Endothelial cell of umbilical vein (primary cell): Measurements from ENCODE around the gene CALU. TPM values are rescaled to one million over a fixed set of nuclear protein-coding genes. Genes with fewer than 3 reads are reported as not detected.

Experiments used
- BruUV-seq: library from RNA; stranded (reverse); fragments of 400-500 nt; replicated peaks from 2 replicates; lab custom pipeline; 2021; lab: Mats Ljungman, UMichigan
- CTCF ChIA-PET: fragments of 300-600, 350-600 bp; sonication (Branson Sonifier 250); formaldehyde crosslinking; loops from one replicate; lab custom pipeline; 2021; ENCODE audit warnings: antibody characterized with exemption, inconsistent platforms; lab: Charles Lee
- POLR2A ChIA-PET: fragments of 300-600, 350-600 bp; sonication (Branson Sonifier 250); formaldehyde crosslinking; loops from one replicate; lab custom pipeline; 2021; ENCODE audit warnings: antibody characterized with exemption, inconsistent platforms; lab: Charles Lee
- DNase-seq: peaks from one replicate; pipeline ENCODE4 v3.0.0-alpha.2; 2011; ENCODE audit warnings: low read depth, low spot score
- FAIRE-seq: peaks from 2 replicates; lab custom pipeline; 2011; peaks lifted over from hg19 to GRCh38; lab: Jason Lieb, UNC
- H2AFZ ChIP-seq: 2 replicates; pipeline ENCODE4 v1.6.0; 2012; ENCODE audit warnings: low read depth, low read length, control low read depth, inconsistent platforms
- H3K27ac ChIP-seq: 2 replicates; pipeline ENCODE4 v1.5.1; 2011; ENCODE audit warnings: low read depth, mild to moderate bottlenecking, control low read depth, low read length, moderate library complexity; ENCODE audit not compliant: insufficient read depth
- H3K27me3 ChIP-seq, 2 experiments: 2 replicates each; pipeline versions ENCODE4 v1.6.0 to v1.6.1; 2011; ENCODE audit warnings: low read length in 2 of 2, mixed read lengths in 1 of 2; ENCODE audit not compliant: control insufficient read depth in 2 of 2, insufficient read depth in 2 of 2
- H3K36me3 ChIP-seq, 2 experiments: 2 replicates in 1 of 2; 3 replicates in 1 of 2; pipeline ENCODE4 v1.5.1; 2011; ENCODE audit warnings: low read length in 2 of 2, mild to moderate bottlenecking in 1 of 2, moderate library complexity in 1 of 2; ENCODE audit not compliant: control insufficient read depth in 2 of 2, insufficient read depth in 2 of 2; ENCODE audit errors: extremely low read depth in 1 of 2
- H3K4me1 ChIP-seq: 3 replicates; pipeline ENCODE4 v1.5.1; 2011; ENCODE audit warnings: mild to moderate bottlenecking, low read length; ENCODE audit not compliant: control insufficient read depth, insufficient read depth; ENCODE audit errors: extremely low read depth
- H3K4me2 ChIP-seq: 2 replicates; pipeline ENCODE4 v1.6.1; 2011; ENCODE audit warnings: low read length, control low read depth, mixed read lengths; ENCODE audit not compliant: insufficient read depth
- H3K4me3 ChIP-seq, 3 experiments: fragments of 200-600 bp in 1 of 3; sonication (generic), shearing (Covaris generic) in 1 of 3; replicated peaks in 1 of 3; 2 replicates each; pipeline ENCODE4 v1.5.1; 2011 to 2016; ENCODE audit warnings: control low read depth in 3 of 3, low read length in 3 of 3, mild to moderate bottlenecking in 2 of 3, inconsistent platforms in 1 of 3, low read depth in 1 of 3, moderate library complexity in 1 of 3; ENCODE audit not compliant: insufficient read depth in 1 of 3
- H3K79me2 ChIP-seq: 2 replicates; pipeline ENCODE4 v1.6.0; 2012; ENCODE audit warnings: low read length, inconsistent platforms; ENCODE audit not compliant: control insufficient read depth, insufficient read depth
- H3K9ac ChIP-seq: replicated peaks from 2 replicates; pipeline ENCODE3; 2011; ENCODE audit warnings: low read length, control low read depth; ENCODE audit not compliant: insufficient read depth; ENCODE audit errors: extremely low read depth
- H3K9me1 ChIP-seq: replicated peaks from 3 replicates; pipeline ENCODE4 v1.6.0; 2011; ENCODE audit warnings: mild to moderate bottlenecking, low read length; ENCODE audit not compliant: control insufficient read depth, insufficient read depth; ENCODE audit errors: extremely low read depth
- H3K9me3 ChIP-seq: replicated peaks from 2 replicates; pipeline ENCODE4 v1.5.1; 2012; ENCODE audit warnings: low read length, inconsistent platforms; ENCODE audit not compliant: control insufficient read depth, insufficient read depth
- H4K20me1 ChIP-seq: replicated peaks from 2 replicates; pipeline ENCODE3; 2011; ENCODE audit warnings: mild to moderate bottlenecking, low read length; ENCODE audit not compliant: control insufficient read depth, insufficient read depth; ENCODE audit errors: extremely low read depth
- EZH2 ChIP-seq: IDR thresholded peaks from 2 replicates; pipeline ENCODE4 v1.6.1; 2012; ENCODE audit warnings: borderline replicate concordance, low read depth, mild to moderate bottlenecking, moderate library complexity, low read length, inconsistent platforms; ENCODE audit not compliant: severe bottlenecking
- FOS ChIP-seq: IDR thresholded peaks from 2 replicates; pipeline ENCODE4 v1.6.1; 2011; ENCODE audit warnings: mild to moderate bottlenecking, low read length, moderate library complexity, borderline replicate concordance; ENCODE audit not compliant: insufficient read depth
- GATA2 ChIP-seq: IDR thresholded peaks from 2 replicates; pipeline ENCODE4 v1.7.0; 2011; ENCODE audit warnings: low read depth, mild to moderate bottlenecking, moderate library complexity, mixed read lengths, low read length; ENCODE audit not compliant: insufficient read length, insufficient read depth
- JUN ChIP-seq: IDR thresholded peaks from 2 replicates; pipeline ENCODE4 v1.6.1; 2011; ENCODE audit warnings: borderline replicate concordance, low read depth; ENCODE audit not compliant: insufficient read length, insufficient read depth
- MYC ChIP-seq: IDR thresholded peaks from one replicate; pipeline ENCODE4 v1.6.1; 2011; ENCODE audit warnings: mild to moderate bottlenecking, low read depth, low read length
- POLR2A ChIP-seq: IDR thresholded peaks from 2 replicates; pipeline ENCODE4 v1.6.1; 2012; ENCODE audit warnings: low read depth, mild to moderate bottlenecking, control low read depth, low read length
- POLR2AphosphoS5 ChIP-seq: IDR thresholded peaks from 2 replicates; pipeline ENCODE4 v1.6.1; 2012; ENCODE audit warnings: low read depth, mild to moderate bottlenecking, control low read depth, low read length, moderate library complexity; ENCODE audit not compliant: insufficient read depth
- dilution Hi-C: fragments of 300-500 bp; cut with MboI; formaldehyde crosslinking; loops from one replicate; pipeline ENCODE4 v1.15.0; 2019; ENCODE audit warnings: low sequenced_read_pairs; ENCODE audit not compliant: extremely low pct_ligation_motif_present
- intact Hi-C: fragments of 100-400 bp; cut with micrococcal nuclease; formaldehyde crosslinking; loops from one replicate; pipeline ENCODE4 v1.10.0; 2022
- polyA plus RNA-seq, 4 experiments: library from polyadenylated mRNA; depleted of rRNA in 3 of 4; stranded (reverse) in 3 of 4; unstranded in 1 of 4; fragments of >200 nt; gene quantifications; 2 replicates each; pipeline versions ENCODE4 v1.2.1 to v1.2.3, GENCODE V29; 2011 to 2012; ENCODE audit warnings: missing spikeins in 1 of 4
- total RNA-seq: library from RNA; stranded (reverse); gene quantifications from 2 replicates; pipeline ENCODE4 v1.2.3, GENCODE V29; 2021
- TF ChIP-seq, protein P1 (sequence below), 2 donors: IDR thresholded peaks; 1 replicate in 1 of 2; 2 replicates in 1 of 2; pipeline ENCODE4 v1.5.1; 2011; ENCODE audit warnings: low read length in 2 of 2, mild to moderate bottlenecking in 2 of 2, moderate library complexity in 2 of 2, control low read depth in 1 of 2, inconsistent platforms in 1 of 2, low read depth in 1 of 2; ENCODE audit not compliant: insufficient read depth in 1 of 2; ENCODE audit errors: extremely low read depth in 1 of 2
- TF ChIP-seq, protein P2 (sequence below): IDR thresholded peaks from 2 replicates; pipeline ENCODE4 v1.6.1; 2011; ENCODE audit not compliant: insufficient read depth, insufficient read length

CALU gene
- total and polyA plus RNA-seq, 2 donors (not counting 3 experiments of a cell fraction or from before 2014, with no cell fraction given), result 135 to 257 TPM

DNA sequence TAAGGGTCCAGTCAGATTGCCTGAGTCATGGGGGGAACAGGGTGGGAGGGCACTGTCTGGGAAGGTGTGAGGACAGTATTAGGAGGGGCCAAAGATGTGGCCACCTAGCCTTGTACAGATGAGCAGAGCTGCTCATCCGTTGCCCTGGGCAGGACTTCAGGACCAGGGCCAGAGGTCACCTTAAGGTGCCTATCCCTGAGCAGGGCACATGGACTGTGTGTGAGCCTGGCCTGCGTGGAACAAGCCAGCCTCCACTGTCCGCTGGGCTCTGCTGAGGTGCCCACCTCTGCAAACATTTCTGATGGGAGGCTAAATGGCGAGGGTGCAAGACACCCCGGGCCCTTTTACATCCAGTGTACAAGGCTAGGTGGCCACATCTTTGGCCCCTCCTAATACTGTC is 39.8 kb downstream of the CALU start:
- H3K4me1 ChIP-seq, result no peaks in the 10 kb centered on the region
- no peak overlapping the region for H2AFZ ChIP-seq
- ChIA-PET CTCF (interaction anchor here (1.4 kb wide), 1 partner anchor 63 kb away, joined by 3 read pairs; no protein-coding TSS in a partner anchor), POLR2A (no interaction called here)
- H3K4me3 ChIP-seq, result no peak overlapping the region
- H3K27me3 ChIP-seq, result peaks cover 2 to 6% of the 10 kb centered on the region in 2 experiments
- H3K4me2 ChIP-seq, result no peak overlapping the region
- no peak for FAIRE-seq
- H4K20me1 ChIP-seq, result no peaks in the 10 kb centered on the region
- dilution Hi-C loops (no loop called here), intact Hi-C loops (no loop called here)
- H3K36me3 ChIP-seq, result peaks cover 0 to 4% of the 10 kb centered on the region in 2 experiments
- DNase-seq, result no peak
- TF ChIP-seq MYC (no peak), JUN (no peak), POLR2AphosphoS5 (no peak), EZH2 (no peak), GATA2 (no peak), POLR2A (no peak), FOS (no peak)
- TF ChIP-seq, protein P1, sequence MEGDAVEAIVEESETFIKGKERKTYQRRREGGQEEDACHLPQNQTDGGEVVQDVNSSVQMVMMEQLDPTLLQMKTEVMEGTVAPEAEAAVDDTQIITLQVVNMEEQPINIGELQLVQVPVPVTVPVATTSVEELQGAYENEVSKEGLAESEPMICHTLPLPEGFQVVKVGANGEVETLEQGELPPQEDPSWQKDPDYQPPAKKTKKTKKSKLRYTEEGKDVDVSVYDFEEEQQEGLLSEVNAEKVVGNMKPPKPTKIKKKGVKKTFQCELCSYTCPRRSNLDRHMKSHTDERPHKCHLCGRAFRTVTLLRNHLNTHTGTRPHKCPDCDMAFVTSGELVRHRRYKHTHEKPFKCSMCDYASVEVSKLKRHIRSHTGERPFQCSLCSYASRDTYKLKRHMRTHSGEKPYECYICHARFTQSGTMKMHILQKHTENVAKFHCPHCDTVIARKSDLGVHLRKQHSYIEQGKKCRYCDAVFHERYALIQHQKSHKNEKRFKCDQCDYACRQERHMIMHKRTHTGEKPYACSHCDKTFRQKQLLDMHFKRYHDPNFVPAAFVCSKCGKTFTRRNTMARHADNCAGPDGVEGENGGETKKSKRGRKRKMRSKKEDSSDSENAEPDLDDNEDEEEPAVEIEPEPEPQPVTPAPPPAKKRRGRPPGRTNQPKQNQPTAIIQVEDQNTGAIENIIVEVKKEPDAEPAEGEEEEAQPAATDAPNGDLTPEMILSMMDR (IDR thresholded peaks at IDR 0.05; ENCODE audit: extremely low read depth in 1 of 2, insufficient read depth in 1 of 2, low read depth in 1 of 2, low read length in 2 of 2), result no peak
- TF ChIP-seq, protein P2, sequence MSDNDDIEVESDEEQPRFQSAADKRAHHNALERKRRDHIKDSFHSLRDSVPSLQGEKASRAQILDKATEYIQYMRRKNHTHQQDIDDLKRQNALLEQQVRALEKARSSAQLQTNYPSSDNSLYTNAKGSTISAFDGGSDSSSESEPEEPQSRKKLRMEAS, result no peak
- H3K27ac ChIP-seq, result no peak overlapping the region
- no peak overlapping the region for H3K9ac ChIP-seq
- no peaks in the 10 kb centered on the region for H3K79me2 ChIP-seq
- no TSS peak for BruUV-seq
- H3K9me3 ChIP-seq, result peaks cover 3% of the 10 kb centered on the region
- H3K9me1 ChIP-seq, result no peaks in the 10 kb centered on the region
